ENCODE results near the gene CCDC102A.

Gene CCDC102A

GRCh38 chr16:57541754-57542435, 5.5 kb upstream of the CCDC102A start:
- no peak overlapping the region for H3K4me3 ChIP-seq (ENCODE audit: low read length)
- TF ChIP-seq CTCF (conservative IDR thresholded peaks at IDR 0.05; ENCODE audit: low read depth, low read length) = no peak
- DNase-seq (ENCODE audit: low read depth) = no peak

DNA sequence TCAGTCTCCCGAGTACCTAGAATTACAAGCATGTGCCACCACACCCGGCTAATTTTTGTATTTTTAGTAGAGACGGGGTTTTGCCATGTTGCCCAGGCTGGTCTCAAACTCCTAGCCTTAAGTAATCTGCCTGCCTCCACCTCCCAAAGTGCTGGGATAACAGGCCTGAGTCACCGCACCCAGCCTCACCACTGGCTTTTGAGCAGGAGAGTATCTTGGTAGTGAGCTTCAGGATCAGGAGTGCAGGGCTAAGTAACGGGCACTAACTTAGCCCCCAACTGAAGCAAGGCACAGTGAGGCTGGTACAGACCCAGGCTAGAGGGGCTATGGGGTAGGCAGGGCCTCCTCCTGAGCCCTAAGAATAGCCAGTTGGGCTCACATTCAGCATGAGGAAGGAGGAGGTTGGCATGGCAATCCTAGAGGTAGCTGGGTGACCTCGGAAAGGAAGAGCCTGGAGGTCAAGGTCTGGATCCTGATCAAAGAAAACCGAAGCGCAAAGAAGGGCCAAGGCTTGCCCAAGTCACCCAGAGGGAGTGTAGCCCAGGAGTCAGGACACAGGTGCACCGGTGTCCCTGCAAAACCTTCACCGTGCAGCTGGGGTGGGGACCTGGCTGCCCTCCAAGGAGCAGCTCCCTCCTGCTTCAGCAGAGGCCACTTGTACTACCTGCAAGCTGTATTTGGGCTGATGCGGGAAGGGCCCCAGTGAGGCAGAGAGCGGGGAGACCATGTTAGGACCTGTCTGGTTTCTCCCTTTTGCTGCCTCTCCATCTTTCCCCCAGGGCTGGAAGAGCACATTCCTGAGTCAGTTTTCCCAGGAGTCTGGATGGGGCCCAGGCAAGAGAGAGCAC, 4.8 kb upstream of the CCDC102A start:
- no peak overlapping the region for H3K4me3 ChIP-seq (ENCODE audit: low read length)
- no peak for TF ChIP-seq CTCF (conservative IDR thresholded peaks at IDR 0.05; ENCODE audit: low read depth, low read length)
- DNase-seq (ENCODE audit: low read depth) = no peak

GRCh38 chr16:57540387-57540786, 4.0 kb upstream of the CCDC102A start:
- DNase-seq (ENCODE audit: low read depth) = no peak
- no peak for TF ChIP-seq CTCF (conservative IDR thresholded peaks at IDR 0.05; ENCODE audit: low read depth, low read length)
- H3K4me3 ChIP-seq (ENCODE audit: low read length) = no peak overlapping the region

GRCh38 chr16:57539072-57539796, 2.9 kb upstream of the CCDC102A start:
- no peak for DNase-seq (ENCODE audit: low read depth)
- TF ChIP-seq CTCF (conservative IDR thresholded peaks at IDR 0.05; ENCODE audit: low read depth, low read length) = no peak
- H3K4me3 ChIP-seq (ENCODE audit: low read length) = no peak overlapping the region

DNA sequence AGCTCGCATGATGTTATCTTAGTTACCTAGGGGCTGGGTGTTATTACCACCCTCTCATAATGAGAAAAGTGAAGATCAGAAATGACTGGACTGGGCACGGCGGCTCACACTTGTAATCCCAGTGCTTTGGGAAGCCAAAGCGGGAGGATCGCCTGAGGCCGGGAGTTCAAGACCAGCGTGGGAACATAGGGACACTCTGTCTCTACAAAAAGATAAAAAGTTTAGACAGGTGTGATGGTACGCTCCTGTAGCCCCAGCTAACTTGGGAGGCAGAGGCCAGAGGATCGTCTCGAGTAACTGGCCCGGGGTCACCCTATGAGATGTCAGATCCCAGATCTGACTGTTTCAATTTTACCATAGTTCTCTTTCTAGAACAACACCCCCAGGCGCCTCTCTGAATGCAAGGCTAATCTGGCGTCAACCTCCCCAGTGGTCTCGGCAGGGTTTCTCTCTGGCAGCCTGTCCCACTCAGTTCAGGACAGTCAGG, 1.9 kb upstream of the CCDC102A start:
- no peak for DNase-seq (ENCODE audit: low read depth)
- H3K4me3 ChIP-seq (ENCODE audit: low read length) = no peak overlapping the region
- no peak for TF ChIP-seq CTCF (conservative IDR thresholded peaks at IDR 0.05; ENCODE audit: low read depth, low read length)

DNA sequence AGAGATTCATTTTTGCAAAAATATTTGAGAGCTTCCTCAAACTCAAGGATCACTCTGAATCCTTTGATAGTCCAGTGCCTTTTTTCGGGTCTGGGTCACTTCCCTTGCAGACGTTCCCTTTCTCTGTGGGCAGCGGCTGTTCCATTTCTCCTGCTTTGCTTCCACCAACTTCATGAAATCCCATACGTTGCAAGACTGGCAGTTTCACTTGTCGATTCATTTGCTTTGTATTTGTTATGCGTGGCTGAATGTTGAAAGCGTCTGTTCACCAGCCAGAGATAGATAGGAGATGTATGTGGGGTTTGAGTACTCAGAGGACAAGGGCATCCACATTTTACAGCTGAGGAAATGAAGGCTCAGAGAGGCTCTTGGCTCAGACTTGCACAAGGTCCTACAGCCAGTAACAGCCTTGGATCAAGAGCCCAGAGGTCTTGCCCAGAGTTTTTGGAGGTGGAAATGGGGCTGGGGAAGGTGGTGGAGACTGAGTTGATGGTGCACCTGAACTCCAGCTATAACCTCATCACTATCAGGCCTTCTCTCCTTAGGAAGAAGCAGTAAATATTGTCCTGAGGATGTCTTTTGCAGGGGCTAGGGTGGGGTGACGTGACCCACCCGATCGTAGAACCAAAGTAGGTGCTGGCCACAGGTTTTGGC, 1.3 kb upstream of the CCDC102A start:
- no peak for TF ChIP-seq CTCF (conservative IDR thresholded peaks at IDR 0.05; ENCODE audit: low read depth, low read length)
- no peak for DNase-seq (ENCODE audit: low read depth)
- no peak overlapping the region for H3K4me3 ChIP-seq (ENCODE audit: low read length)
